GM21515 (cell line): ENCODE data around the gene DYNLRB1.
"Not testable (repeated sequence)": the region's sequence is repeated elsewhere in the genome, so short reads cannot be mapped to it uniquely, and the experiment has no call there.

Experiments used
- ATAC-seq: cut with Tn5 transposase; IDR thresholded peaks from one replicate; pipeline ENCODE4 v1.9.1; 2021; ENCODE audit not compliant: unreplicated experiment

Gene DYNLRB1

GRCh38 chr20:34511891-34512265 lies 4.3 kb upstream of the DYNLRB1 start:
- no peak for ATAC-seq

GRCh38 chr20:34512266-34512954 lies 3.8 kb upstream of the DYNLRB1 start:
- ATAC-seq = no peak

- ATAC-seq = no peak
These were observed 3.2 kb upstream of the DYNLRB1 start for GRCh38 chr20:34512955-34513419.

GRCh38 chr20:34514034-34514433 lies 2.2 kb upstream of the DYNLRB1 start:
- not testable (repeated sequence) for ATAC-seq

- no peak for ATAC-seq
These were observed 1.2 kb upstream of the DYNLRB1 start for GRCh38 chr20:34514897-34515483.

- peak; percentile 47 for ATAC-seq
These were observed 557 bp upstream of the DYNLRB1 start for GRCh38 chr20:34515484-34516246.

- no peak for ATAC-seq
These were observed 888 bp downstream of the DYNLRB1 start for GRCh38 chr20:34517114-34517505.

- ATAC-seq = not testable (repeated sequence)
These were observed 2.6 kb downstream of the DYNLRB1 start for GRCh38 chr20:34518863-34519262.

- not testable (repeated sequence) for ATAC-seq
These were observed 3.6 kb downstream of the DYNLRB1 start for GRCh38 chr20:34519841-34520240.

- ATAC-seq = no peak
These were observed 7.0 kb downstream of the DYNLRB1 start for GRCh38 chr20:34522969-34523871.

GRCh38 chr20:34524426-34524825 lies 8.2 kb downstream of the DYNLRB1 start:
- no peak for ATAC-seq

- ATAC-seq = no peak
These were observed 9.1 kb downstream of the DYNLRB1 start for GRCh38 chr20:34525342-34525708.

- no peak for ATAC-seq
These were observed 9.6 kb downstream of the DYNLRB1 start for GRCh38 chr20:34525709-34526416.

GRCh38 chr20:34526466-34526865 lies 10.2 kb downstream of the DYNLRB1 start:
- ATAC-seq = no peak

- ATAC-seq = no peak
These were observed 10.8 kb downstream of the DYNLRB1 start for GRCh38 chr20:34527016-34527415.

- ATAC-seq = no peak
These were observed 12.7 kb downstream of the DYNLRB1 start for GRCh38 chr20:34528921-34529297.

GRCh38 chr20:34529742-34530141 lies 13.5 kb downstream of the DYNLRB1 start:
- no peak for ATAC-seq

- ATAC-seq = no peak
These were observed 14.1 kb downstream of the DYNLRB1 start for GRCh38 chr20:34530342-34530741.

GRCh38 chr20:34531608-34532265 lies 15.5 kb downstream of the DYNLRB1 start:
- ATAC-seq = no peak

- ATAC-seq = no peak
These were observed 16.1 kb downstream of the DYNLRB1 start for GRCh38 chr20:34532320-34532719.
